Right lobe of liver (tissue), 6 donors: Measurements from ENCODE around the gene POLA2. TPM values are rescaled to one million over a fixed set of nuclear protein-coding genes. Genes with fewer than 3 reads are reported as not detected.
A peak's percentile ranks its signal among the peaks of the same experiment; 100 is the strongest.
"Not testable (repeated sequence)": the region's sequence is repeated elsewhere in the genome, so short reads cannot be mapped to it uniquely, and the experiment has no call there.

Experiments
- ATAC-seq, 4 donors: fragments of 200-7000 bp; cut with Tn5 transposase; one replicate each; pipeline ENCODE4 v1.9.1; 2020; ENCODE audit warnings: mild to moderate bottlenecking in 4 of 4, moderate library complexity in 4 of 4
- DNase-seq, 3 donors: peaks; one replicate each; pipeline ENCODE4 v3.0.0-alpha.2; 2020
- H3K27ac ChIP-seq, 3 donors: fragments of 200-600 bp; one replicate each; pipeline ENCODE4 v1.8.0; 2022
- H3K27me3 ChIP-seq, 2 donors: fragments of 200-600 bp; one replicate each; pipeline ENCODE4 v1.8.0; 2022
- H3K36me3 ChIP-seq, 4 donors: fragments of 200-600 bp; sonication (generic) in 1 of 4; one replicate each; pipeline versions ENCODE4 v1.5.1 to v1.8.0; 2017 to 2022; ENCODE audit warnings: control low read depth in 1 of 4
- H3K4me1 ChIP-seq, 4 donors: fragments of 200-600 bp; sonication (generic) in 1 of 4; one replicate each; pipeline versions ENCODE4 v1.5.1 to v1.8.0; 2017 to 2022; ENCODE audit warnings: control low read depth in 1 of 4
- H3K4me3 ChIP-seq, 3 donors: fragments of 200-600 bp; one replicate each; pipeline ENCODE4 v1.8.0; 2022
- H3K9me3 ChIP-seq, 4 donors: fragments of 200-600 bp; sonication (generic) in 1 of 4; one replicate each; pipeline versions ENCODE4 v1.5.1 to v1.8.0; 2017 to 2022; ENCODE audit warnings: control low read depth in 1 of 4
- POLR2A ChIP-seq: fragments of 450-650 bp; IDR thresholded peaks from one replicate; pipeline ENCODE4 v1.6.1; 2017; ENCODE audit warnings: antibody characterized with exemption, mild to moderate bottlenecking
- whole genome bisulfite sequencing: methylation state at CpG from one replicate; pipeline ENCODE4 v1.1.6; 2018; ENCODE audit warnings: low coverage, low lambda C conversion rate; ENCODE audit not compliant: insufficient coverage; ENCODE audit errors: missing lambda C conversion rate; 5-methylcytosine and 5-hydroxymethylcytosine counted together
- intact Hi-C, 2 donors: fragments of 100-400 bp; cut with DNase I; formaldehyde crosslinking; loops; one replicate each; pipeline versions ENCODE4 v1.11.2 to v1.14.1; 2022
- total RNA-seq, 6 experiments: library from RNA; depleted of rRNA in 2 of 6; stranded (reverse); fragments of >200 nt in 2 of 6; fragmentation: NEBNext Ultra II Directional in 3 of 6; extraction: Animal tissue kit (Norgen Biotek cat#: 25700) in 3 of 6; gene quantifications; one replicate each; pipeline versions ENCODE4 v1.1.0 to v1.2.4, GENCODE V29; 2016 to 2023
- TF ChIP-seq, protein P1 (sequence below), 4 donors: fragments of 200-600 bp in 3 of 4; fragments of 450-650 bp in 1 of 4; IDR thresholded peaks; one replicate each; pipeline versions ENCODE4 v1.5.1 to v1.8.0; 2016 to 2022; ENCODE audit warnings: antibody characterized with exemption in 4 of 4, mild to moderate bottlenecking in 2 of 4
- donor health status: DM: no; HTN: yes; CAD: no.
- donor health status: DM: no; HTN: no; CAD: no.
- donor health status: DM: no; HTN: no; CAD: no.
- donor health status: DM: no; HTN: yes; CAD: no.
- donor health status: DM: no; HTN: yes; CAD: no.

The POLA2 gene
- total RNA-seq, 6 experiments from 2014 or later, result 1.8 to 8.4 (median 3.5) TPM

DNA sequence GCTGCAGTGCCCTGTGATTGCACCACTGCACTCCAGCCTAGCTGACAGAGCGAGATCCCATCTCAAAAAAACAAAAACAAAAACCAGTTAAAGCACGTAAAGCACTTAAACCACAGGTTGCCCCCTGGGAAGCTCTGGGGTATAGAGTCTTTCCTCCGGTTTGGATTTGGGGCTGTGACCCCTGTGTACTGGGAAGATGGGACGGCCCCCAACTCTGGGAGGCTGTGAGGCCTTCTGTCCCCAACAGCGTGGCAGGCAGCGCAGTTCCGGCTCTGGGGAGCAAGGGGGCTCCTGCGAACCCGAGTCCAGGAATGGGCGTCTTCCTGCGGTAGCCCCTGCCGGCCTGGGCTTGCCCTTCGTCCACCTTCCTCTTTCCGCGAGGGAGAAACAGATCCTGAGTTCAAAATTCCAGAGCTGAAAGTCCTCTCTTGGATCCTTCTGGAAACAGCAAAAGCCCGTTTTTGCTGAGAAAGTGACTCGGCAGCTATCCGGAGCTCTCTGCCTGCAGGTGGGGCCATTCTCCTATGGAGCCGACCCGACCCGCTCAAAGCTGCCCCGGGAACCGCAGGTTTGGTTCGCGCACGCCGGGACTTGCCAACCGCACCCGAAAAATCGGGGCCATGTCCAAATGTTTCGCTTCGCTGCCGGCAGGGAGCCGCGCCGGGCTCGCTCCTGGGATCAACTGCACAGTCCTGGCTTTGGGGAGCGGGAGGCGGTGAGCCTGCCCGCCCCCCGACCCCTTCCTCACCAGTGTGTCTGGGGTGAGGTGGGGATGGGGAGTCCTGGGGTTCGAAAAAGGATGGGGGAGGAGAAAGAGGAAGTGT is 36.3 kb upstream of the POLA2 start:
- Histone ChIP-seq H3K4me3 (peak overlapping the region; percentile 36 to 56 (median 46)), H3K27ac (peak overlapping the region; percentile 54 to 75 (median 55)), H3K9me3 (no peaks in the 10 kb centered on the region), H3K4me1 (peaks cover 0 to 9% (median 3%) of the 10 kb centered on the region in 4 donors), H3K27me3 (no peaks in the 10 kb centered on the region), H3K36me3 (no peaks in the 10 kb centered on the region)
- no peak for TF ChIP-seq POLR2A
- TF ChIP-seq, protein P1, sequence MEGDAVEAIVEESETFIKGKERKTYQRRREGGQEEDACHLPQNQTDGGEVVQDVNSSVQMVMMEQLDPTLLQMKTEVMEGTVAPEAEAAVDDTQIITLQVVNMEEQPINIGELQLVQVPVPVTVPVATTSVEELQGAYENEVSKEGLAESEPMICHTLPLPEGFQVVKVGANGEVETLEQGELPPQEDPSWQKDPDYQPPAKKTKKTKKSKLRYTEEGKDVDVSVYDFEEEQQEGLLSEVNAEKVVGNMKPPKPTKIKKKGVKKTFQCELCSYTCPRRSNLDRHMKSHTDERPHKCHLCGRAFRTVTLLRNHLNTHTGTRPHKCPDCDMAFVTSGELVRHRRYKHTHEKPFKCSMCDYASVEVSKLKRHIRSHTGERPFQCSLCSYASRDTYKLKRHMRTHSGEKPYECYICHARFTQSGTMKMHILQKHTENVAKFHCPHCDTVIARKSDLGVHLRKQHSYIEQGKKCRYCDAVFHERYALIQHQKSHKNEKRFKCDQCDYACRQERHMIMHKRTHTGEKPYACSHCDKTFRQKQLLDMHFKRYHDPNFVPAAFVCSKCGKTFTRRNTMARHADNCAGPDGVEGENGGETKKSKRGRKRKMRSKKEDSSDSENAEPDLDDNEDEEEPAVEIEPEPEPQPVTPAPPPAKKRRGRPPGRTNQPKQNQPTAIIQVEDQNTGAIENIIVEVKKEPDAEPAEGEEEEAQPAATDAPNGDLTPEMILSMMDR (IDR thresholded peaks at IDR 0.05), result peak; percentile 38 to 59 (median 44)
- ATAC-seq, result peak; percentile 93 to 95 (median 94)
- peak; percentile 76 to 84 (median 82) for DNase-seq
- intact Hi-C loops, result no loop called here
- WGBS, result 4% methylated on average over 20 of the region's 42 CpGs

DNA sequence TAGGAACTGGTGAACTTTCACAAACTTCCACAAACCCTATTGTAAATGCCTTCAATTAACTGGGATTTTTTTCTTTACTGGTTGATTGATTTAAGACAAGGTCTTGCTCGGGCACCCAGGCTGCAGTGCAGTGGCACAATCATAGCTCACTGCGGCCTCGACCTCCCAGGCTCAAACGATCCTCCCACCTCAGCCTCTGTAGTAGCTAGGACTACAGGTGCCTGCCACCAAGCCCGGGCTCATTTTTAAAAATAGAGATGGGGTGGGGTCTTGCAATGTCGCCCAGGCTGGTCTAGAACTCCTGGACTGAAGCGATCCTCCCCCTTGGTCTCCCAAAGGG is 35.7 kb upstream of the POLA2 start:
- no peaks in the 10 kb centered on the region for H3K27me3 ChIP-seq
- no peak for DNase-seq
- TF ChIP-seq POLR2A, result no peak
- TF ChIP-seq, protein P1 (IDR thresholded peaks at IDR 0.05), result no peak
- H3K4me1 ChIP-seq, result peaks cover 0 to 9% (median 3%) of the 10 kb centered on the region in 4 donors
- no peak for ATAC-seq
- H3K27ac ChIP-seq, result no peak overlapping the region
- intact Hi-C loops, result no loop called here
- no peaks in the 10 kb centered on the region for H3K36me3 ChIP-seq
- 17% methylated on average over 5 of the region's 7 CpGs for WGBS
- peak overlapping the region; percentile 36 to 56 (median 46) for H3K4me3 ChIP-seq
- no peaks in the 10 kb centered on the region for H3K9me3 ChIP-seq

DNA sequence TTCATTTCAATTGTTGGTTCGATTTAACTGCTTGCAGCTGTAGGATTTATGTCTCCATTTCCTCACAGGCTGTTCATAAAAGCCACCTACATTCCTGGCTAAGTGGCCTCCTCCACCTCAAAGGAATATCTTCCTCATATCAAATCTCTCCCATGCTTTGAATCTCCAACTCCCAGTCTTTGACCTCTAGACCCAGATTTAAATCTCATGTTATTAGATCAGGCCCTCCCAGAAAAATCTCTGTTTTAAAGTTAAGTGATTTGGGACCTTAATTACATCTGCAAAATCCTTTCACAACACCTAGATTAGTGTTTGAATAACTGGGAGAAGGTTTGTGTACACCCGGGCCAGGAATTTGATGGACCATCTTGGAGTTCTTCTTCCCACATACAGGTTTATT is 33.9 kb upstream of the POLA2 start:
- H3K27ac ChIP-seq, result no peak overlapping the region
- H3K4me1 ChIP-seq, result peaks cover 0 to 9% (median 3%) of the 10 kb centered on the region in 4 donors
- H3K27me3 ChIP-seq, result no peaks in the 10 kb centered on the region
- no peak overlapping the region for H3K4me3 ChIP-seq
- TF ChIP-seq, protein P1 (IDR thresholded peaks at IDR 0.05), result no peak
- no peak for TF ChIP-seq POLR2A
- ATAC-seq (no peak), DNase-seq (no peak)
- H3K36me3 ChIP-seq, result no peaks in the 10 kb centered on the region
- H3K9me3 ChIP-seq, result no peaks in the 10 kb centered on the region
- WGBS, result 63% methylated on average over 2 of the region's 2 CpGs
- intact Hi-C loops, result no loop called here

DNA sequence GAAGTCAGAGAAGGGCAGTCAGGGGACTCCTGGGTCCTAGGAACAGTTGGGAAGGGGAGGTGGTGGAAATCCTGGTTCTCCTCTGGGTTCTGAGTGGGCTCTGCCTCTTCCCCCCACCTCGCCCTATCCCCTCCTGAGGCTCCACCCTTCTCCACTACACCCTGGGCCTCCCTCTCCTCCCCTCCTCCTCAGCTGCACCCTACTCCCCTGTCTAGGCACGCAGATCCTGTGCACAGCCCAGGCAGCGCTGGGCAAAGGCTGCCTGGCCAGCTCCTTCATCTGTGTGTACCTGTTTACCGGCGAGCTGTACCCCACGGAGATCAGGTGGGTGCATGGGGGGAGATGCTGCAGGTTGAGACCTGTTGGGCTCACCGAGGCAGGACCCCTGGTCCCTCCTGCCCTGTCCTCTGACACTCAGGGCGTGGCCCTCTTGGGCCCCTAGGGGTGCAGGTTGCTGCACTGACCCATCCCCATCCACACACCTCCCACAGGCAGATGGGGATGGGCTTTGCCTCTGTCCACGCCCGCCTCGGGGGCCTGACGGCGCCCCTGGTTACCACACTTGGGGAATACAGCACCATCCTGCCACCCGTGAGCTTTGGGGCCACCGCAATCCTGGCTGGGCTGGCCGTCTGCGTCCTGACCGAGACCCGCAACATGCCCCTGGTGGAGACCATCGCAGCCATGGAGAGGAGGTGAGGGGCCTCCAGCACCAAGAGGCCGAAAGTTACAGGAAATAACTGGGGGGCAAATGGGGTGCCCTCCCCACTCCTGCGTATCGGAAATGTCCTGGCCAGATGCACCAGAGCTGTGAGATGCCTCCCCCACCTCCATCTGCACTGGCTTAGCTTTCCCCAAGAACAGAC is 25.3 kb upstream of the POLA2 start:
- Histone ChIP-seq H3K27ac (no peak overlapping the region), H3K9me3 (no peaks in the 10 kb centered on the region), H3K4me1 (no peaks in the 10 kb centered on the region), H3K36me3 (no peaks in the 10 kb centered on the region), H3K27me3 (no peaks in the 10 kb centered on the region), H3K4me3 (no peak overlapping the region)
- DNase-seq, result peak in 1 of 3 donors; percentile 19
- ATAC-seq, result peak in 1 of 4 donors; percentile 40
- TF ChIP-seq, protein P1 (IDR thresholded peaks at IDR 0.05), result no peak
- no peak for TF ChIP-seq POLR2A
- intact Hi-C loops, result no loop called here
- 100% methylated on average over 3 of the region's 23 CpGs for WGBS

DNA sequence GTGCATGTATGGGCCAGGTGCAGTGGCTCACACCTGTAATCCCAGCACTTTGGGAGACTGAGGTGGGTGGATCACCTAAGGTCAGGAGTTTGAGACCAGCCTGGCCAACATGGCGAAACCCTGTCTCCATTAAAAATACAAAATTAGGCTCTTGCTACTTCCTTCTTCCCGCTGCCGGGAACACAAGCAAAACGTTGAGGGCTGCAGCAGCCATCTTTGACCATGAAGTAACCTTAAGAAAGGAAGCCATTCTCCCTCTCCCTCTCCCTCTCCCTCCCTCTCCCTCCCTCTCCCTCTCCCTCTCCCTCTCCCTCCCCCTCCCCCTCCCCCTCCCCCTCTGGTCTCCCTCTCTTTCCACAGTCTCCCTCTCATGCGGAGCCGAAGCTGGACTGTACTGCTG is 23.5 kb upstream of the POLA2 start:
- H3K9me3 ChIP-seq, intact Hi-C loops, H3K27me3 ChIP-seq, H3K27ac ChIP-seq, DNase-seq, H3K4me1 ChIP-seq, H3K36me3 ChIP-seq, ATAC-seq, H3K4me3 ChIP-seq: not testable (repeated sequence)
- WGBS, result 52% methylated on average over 4 of the region's 6 CpGs
